Measurements from ENCODE around the gene TGFB1I1. TPM values are rescaled to one million over a fixed set of nuclear protein-coding genes. Genes with fewer than 3 reads are reported as not detected.

Gene TGFB1I1
- total RNA-seq, 2 donors from 2014 or later, result 7.5 to 10.0 TPM

- no peak for DNase-seq
- WGBS, 2 experiments (ENCODE audit: insufficient coverage in 1 of 2, insufficient read length in 1 of 2), result 94 to 95% methylated on average over 10 to 11 of the region's 12 CpGs
Observed at GRCh38 chr16:31474773-31475738, 3.1 kb downstream of the TGFB1I1 start.

GRCh38 chr16:31475946-31476302 lies 4.0 kb downstream of the TGFB1I1 start:
- peak; percentile 66 for DNase-seq
- Histone ChIP-seq H3K9me3 (ENCODE audit: control insufficient read depth, low read length) (no peaks in the 10 kb centered on the region), H3K4me3 (ENCODE audit: low read length) (no peak overlapping the region), H3K36me3 (ENCODE audit: control insufficient read depth, insufficient read depth, low read length) (peaks cover 27% of the 10 kb centered on the region), H3K27ac (ENCODE audit: low read depth, low read length) (no peak overlapping the region), H3K4me1 (ENCODE audit: control insufficient read depth, insufficient read depth, low read length) (no peaks in the 10 kb centered on the region), H3K27me3 (ENCODE audit: control insufficient read depth, insufficient read depth, low read length, poor library complexity, severe bottlenecking) (no peaks in the 10 kb centered on the region), H3K9ac (ENCODE audit: extremely low read depth, low read length, poor library complexity, severe bottlenecking) (no peak overlapping the region)
- peaks cover 17% of the 10 kb centered on the region for H3K4me1 Mint-ChIP-seq
- H3K4me3 Mint-ChIP-seq, result peak overlapping the region; percentile 54
- WGBS, 2 experiments (ENCODE audit: insufficient coverage in 1 of 2, insufficient read length in 1 of 2), result 85 to 97% methylated on average over 11 to 26 of the region's 26 CpGs
- H3K27me3 Mint-ChIP-seq (ENCODE audit: insufficient read depth), result peaks cover 86% of the 10 kb centered on the region
- no peak overlapping the region for H3K27ac Mint-ChIP-seq
- H3K36me3 Mint-ChIP-seq (ENCODE audit: low read depth), result peaks cover 9% of the 10 kb centered on the region
- no peaks in the 10 kb centered on the region for H3K9me3 Mint-ChIP-seq
- TF ChIP-seq, protein P1, sequence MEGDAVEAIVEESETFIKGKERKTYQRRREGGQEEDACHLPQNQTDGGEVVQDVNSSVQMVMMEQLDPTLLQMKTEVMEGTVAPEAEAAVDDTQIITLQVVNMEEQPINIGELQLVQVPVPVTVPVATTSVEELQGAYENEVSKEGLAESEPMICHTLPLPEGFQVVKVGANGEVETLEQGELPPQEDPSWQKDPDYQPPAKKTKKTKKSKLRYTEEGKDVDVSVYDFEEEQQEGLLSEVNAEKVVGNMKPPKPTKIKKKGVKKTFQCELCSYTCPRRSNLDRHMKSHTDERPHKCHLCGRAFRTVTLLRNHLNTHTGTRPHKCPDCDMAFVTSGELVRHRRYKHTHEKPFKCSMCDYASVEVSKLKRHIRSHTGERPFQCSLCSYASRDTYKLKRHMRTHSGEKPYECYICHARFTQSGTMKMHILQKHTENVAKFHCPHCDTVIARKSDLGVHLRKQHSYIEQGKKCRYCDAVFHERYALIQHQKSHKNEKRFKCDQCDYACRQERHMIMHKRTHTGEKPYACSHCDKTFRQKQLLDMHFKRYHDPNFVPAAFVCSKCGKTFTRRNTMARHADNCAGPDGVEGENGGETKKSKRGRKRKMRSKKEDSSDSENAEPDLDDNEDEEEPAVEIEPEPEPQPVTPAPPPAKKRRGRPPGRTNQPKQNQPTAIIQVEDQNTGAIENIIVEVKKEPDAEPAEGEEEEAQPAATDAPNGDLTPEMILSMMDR (conservative IDR thresholded peaks at IDR 0.05), result no peak

More at GRCh38 chr16:31474773-31475738, 3.1 kb downstream of the TGFB1I1 start:
- H3K27me3 Mint-ChIP-seq (ENCODE audit: insufficient read depth), result peaks cover 82% of the 10 kb centered on the region
- Histone ChIP-seq H3K9me3 (ENCODE audit: control insufficient read depth, low read length) (no peaks in the 10 kb centered on the region), H3K27me3 (ENCODE audit: control insufficient read depth, insufficient read depth, low read length, poor library complexity, severe bottlenecking) (no peaks in the 10 kb centered on the region), H3K9ac (ENCODE audit: extremely low read depth, low read length, poor library complexity, severe bottlenecking) (no peak overlapping the region), H3K4me3 (ENCODE audit: low read length) (no peak overlapping the region), H3K4me1 (ENCODE audit: control insufficient read depth, insufficient read depth, low read length) (no peaks in the 10 kb centered on the region), H3K27ac (ENCODE audit: low read depth, low read length) (no peak overlapping the region), H3K36me3 (ENCODE audit: control insufficient read depth, insufficient read depth, low read length) (peaks cover 27% of the 10 kb centered on the region)
- H3K27ac Mint-ChIP-seq, result no peak overlapping the region
- no peak overlapping the region for H3K4me3 Mint-ChIP-seq
- H3K36me3 Mint-ChIP-seq (ENCODE audit: low read depth), result peaks cover 9% of the 10 kb centered on the region
- H3K9me3 Mint-ChIP-seq, result no peaks in the 10 kb centered on the region
- TF ChIP-seq, protein P1 (conservative IDR thresholded peaks at IDR 0.05), result no peak
- peaks cover 17% of the 10 kb centered on the region for H3K4me1 Mint-ChIP-seq

- no peak overlapping the region for H3K27ac Mint-ChIP-seq
- Histone ChIP-seq H3K4me1 (ENCODE audit: control insufficient read depth, insufficient read depth, low read length) (no peaks in the 10 kb centered on the region), H3K9me3 (ENCODE audit: control insufficient read depth, low read length) (no peaks in the 10 kb centered on the region), H3K27ac (ENCODE audit: low read depth, low read length) (no peak overlapping the region), H3K4me3 (ENCODE audit: low read length) (no peak overlapping the region), H3K36me3 (ENCODE audit: control insufficient read depth, insufficient read depth, low read length) (peaks cover 27% of the 10 kb centered on the region), H3K9ac (ENCODE audit: extremely low read depth, low read length, poor library complexity, severe bottlenecking) (no peak overlapping the region), H3K27me3 (ENCODE audit: control insufficient read depth, insufficient read depth, low read length, poor library complexity, severe bottlenecking) (no peaks in the 10 kb centered on the region)
- TF ChIP-seq, protein P1 (conservative IDR thresholded peaks at IDR 0.05), result no peak
- 71 to 94% methylated on average over 49 to 68 of the region's 68 CpGs for WGBS, 2 experiments (ENCODE audit: insufficient coverage in 1 of 2, insufficient read length in 1 of 2)
- H3K4me1 Mint-ChIP-seq, result peaks cover 12% of the 10 kb centered on the region
- peak; percentile 95 for DNase-seq
- no peaks in the 10 kb centered on the region for H3K9me3 Mint-ChIP-seq
- H3K27me3 Mint-ChIP-seq (ENCODE audit: insufficient read depth), result peaks cover 86% of the 10 kb centered on the region
- peak overlapping the region; percentile 54 for H3K4me3 Mint-ChIP-seq
- peaks cover 9% of the 10 kb centered on the region for H3K36me3 Mint-ChIP-seq (ENCODE audit: low read depth)
Observed at GRCh38 chr16:31476303-31477219, 4.6 kb downstream of the TGFB1I1 start.
